Activated naive CD4-positive, alpha-beta T cell treated with anti-CD3 and anti-CD28 coated beads, Interleukin-2, amount 10 ng/mL, durations not matched to agents 7 days and 5 days (primary cell): Measurements from ENCODE around the gene RERE.
"Not testable (repeated sequence)": the region's sequence is repeated elsewhere in the genome, so short reads cannot be mapped to it uniquely, and the experiment has no call there.

Source experiments
- CTCF ChIA-PET: fragments of 350-600 bp; sonication (Branson Sonifier 250); formaldehyde crosslinking; loops from one replicate; lab custom pipeline; 2021; ENCODE audit warnings: antibody characterized with exemption; lab: Charles Lee
- DNase-seq: peaks from one replicate; pipeline ENCODE4 v3.0.0-alpha.2; 2020
- H3K27ac Mint-ChIP-seq: one replicate; pipeline ENCODE4 v1.8.0; 2021; ENCODE audit warnings: mild to moderate bottlenecking, moderate library complexity, mixed read lengths
- H3K27me3 Mint-ChIP-seq: one replicate; pipeline ENCODE4 v1.8.0; 2021; ENCODE audit warnings: mild to moderate bottlenecking, mixed read lengths
- H3K36me3 Mint-ChIP-seq: one replicate; pipeline ENCODE4 v1.8.0; 2021; ENCODE audit warnings: mixed read lengths
- H3K4me1 Mint-ChIP-seq: one replicate; pipeline ENCODE4 v1.8.0; 2021; ENCODE audit warnings: mixed read lengths
- H3K4me3 Mint-ChIP-seq: one replicate; pipeline ENCODE4 v1.8.0; 2021; ENCODE audit warnings: mild to moderate bottlenecking, moderate library complexity, mixed read lengths
- H3K9me3 Mint-ChIP-seq: one replicate; pipeline ENCODE4 v1.8.0; 2021; ENCODE audit warnings: mixed read lengths

RERE gene

DNA sequence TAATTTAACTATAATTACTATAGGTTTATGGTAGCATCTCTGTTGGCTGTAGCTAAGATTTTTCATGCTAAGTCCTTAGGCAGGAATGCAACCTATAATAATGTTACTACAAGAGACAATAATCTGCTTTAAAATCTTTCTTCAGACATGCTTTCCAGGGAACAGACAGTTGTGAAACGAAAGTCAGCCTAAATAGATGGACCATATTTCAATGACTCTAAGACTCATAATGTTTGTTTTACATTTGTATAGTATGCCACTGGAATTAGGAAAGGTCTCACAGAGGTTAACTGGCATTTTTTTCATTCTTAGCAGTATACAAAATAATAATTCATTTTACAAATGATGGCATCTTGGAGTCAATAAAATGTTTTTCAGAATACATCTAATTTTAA lies 8.1 kb downstream of the RERE start:
- Mint-ChIP-seq H3K36me3 (no peaks in the 10 kb centered on the region), H3K27ac (no peak overlapping the region), H3K27me3 (no peaks in the 10 kb centered on the region), H3K4me3 (no peak overlapping the region), H3K9me3 (no peaks in the 10 kb centered on the region), H3K4me1 (peaks cover 8% of the 10 kb centered on the region)
- CTCF ChIA-PET: no interaction called here
- DNase-seq: no peak

DNA sequence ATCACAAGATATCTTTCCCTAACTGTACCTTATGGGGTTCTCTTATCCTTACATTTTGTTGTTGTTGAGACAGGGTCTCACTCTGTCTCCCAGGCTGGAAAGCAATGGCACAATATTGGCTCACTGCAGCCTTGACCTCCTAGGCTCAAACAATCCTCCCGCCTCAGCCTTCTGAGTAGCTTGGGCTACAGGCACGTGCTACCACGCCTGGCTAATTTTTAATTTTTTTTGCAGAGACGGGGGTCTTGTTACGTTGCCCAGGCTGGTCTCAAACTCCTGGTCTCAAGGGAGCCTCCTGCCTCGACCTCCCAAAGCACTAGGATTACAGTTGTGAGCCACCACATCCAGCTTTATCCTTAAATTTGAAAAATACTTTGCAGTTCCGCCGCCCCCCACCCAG lies 10.4 kb downstream of the RERE start:
- no peaks in the 10 kb centered on the region for H3K4me1 Mint-ChIP-seq
- DNase-seq: no peak
- H3K36me3 Mint-ChIP-seq: no peaks in the 10 kb centered on the region
- H3K27ac Mint-ChIP-seq: no peak overlapping the region
- no peaks in the 10 kb centered on the region for H3K9me3 Mint-ChIP-seq
- no peaks in the 10 kb centered on the region for H3K27me3 Mint-ChIP-seq
- CTCF ChIA-PET: interaction anchor here (2.2 kb wide), 1 partner anchor 43 kb away, joined by 10 read pairs; no protein-coding TSS in a partner anchor
- no peak overlapping the region for H3K4me3 Mint-ChIP-seq

DNA sequence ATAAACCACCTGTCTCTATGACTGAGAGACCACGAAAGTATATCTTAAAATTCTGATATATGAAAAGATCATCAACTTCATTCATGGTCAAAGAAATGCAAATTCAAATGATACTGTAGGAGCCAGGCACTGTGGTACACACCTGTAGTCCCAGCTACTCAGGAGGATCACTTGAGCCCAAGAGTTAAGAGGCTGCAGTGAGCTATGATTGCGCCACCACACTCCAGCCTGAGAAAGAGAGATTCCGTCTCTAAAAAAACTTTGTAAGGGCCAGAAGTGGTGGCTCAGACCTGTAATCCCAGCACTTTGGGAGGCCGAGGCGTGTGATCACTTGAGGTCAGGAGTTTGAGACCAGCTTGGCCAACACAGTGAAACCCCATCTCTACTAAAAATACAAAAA lies 17.0 kb downstream of the RERE start:
- H3K27me3 Mint-ChIP-seq: no peaks in the 10 kb centered on the region
- no peak overlapping the region for H3K27ac Mint-ChIP-seq
- no peaks in the 10 kb centered on the region for H3K4me1 Mint-ChIP-seq
- H3K36me3 Mint-ChIP-seq: peaks cover 3% of the 10 kb centered on the region
- no peak overlapping the region for H3K4me3 Mint-ChIP-seq
- CTCF ChIA-PET: interaction anchor here (1.9 kb wide), 1 partner anchor 48 kb away, joined by 5 read pairs; no protein-coding TSS in a partner anchor
- H3K9me3 Mint-ChIP-seq: no peaks in the 10 kb centered on the region
- DNase-seq: no peak

DNA sequence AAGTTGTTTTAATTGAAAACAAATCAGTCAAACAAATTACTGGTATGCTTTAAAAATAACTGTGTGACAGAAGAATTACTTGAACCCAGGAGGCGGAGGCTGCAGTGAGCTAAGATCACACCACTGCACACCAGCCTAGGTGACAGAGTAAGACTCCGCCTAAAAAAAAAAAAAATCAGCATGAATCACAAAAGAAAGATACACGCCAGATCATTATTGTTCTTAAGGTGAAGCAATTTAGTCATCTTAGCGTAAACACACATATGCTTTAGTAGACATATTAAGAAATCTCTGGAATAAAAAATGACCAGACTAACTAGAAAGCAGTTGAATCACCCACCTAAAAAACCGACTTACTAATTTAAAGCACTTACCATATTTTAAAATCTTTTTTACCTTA lies 20.2 kb downstream of the RERE start:
- H3K4me3 Mint-ChIP-seq: no peak overlapping the region
- H3K4me1 Mint-ChIP-seq: no peaks in the 10 kb centered on the region
- peaks cover 3% of the 10 kb centered on the region for H3K36me3 Mint-ChIP-seq
- H3K9me3 Mint-ChIP-seq: no peaks in the 10 kb centered on the region
- CTCF ChIA-PET: no interaction called here
- no peak overlapping the region for H3K27ac Mint-ChIP-seq
- no peak for DNase-seq
- H3K27me3 Mint-ChIP-seq: no peaks in the 10 kb centered on the region

DNA sequence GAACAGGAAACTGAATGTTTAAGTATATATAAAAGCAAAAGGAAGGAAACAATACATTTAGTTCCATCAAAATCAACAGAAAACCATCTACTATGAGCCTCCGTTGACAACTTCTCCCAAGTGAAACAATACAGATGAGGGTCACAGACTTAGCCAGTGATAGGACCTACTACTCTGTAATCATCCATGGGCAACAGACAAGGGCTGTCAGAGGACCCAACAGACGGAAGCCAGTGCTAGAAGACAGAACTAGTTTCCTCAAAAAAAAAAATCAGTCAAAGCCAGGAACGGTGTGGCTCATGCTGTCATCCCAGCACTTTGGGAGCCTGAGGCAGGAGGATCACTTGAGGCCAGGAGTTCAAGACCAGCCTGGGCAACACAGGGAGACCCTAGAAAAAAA lies 20.6 kb downstream of the RERE start:
- H3K9me3 Mint-ChIP-seq: no peaks in the 10 kb centered on the region
- H3K27ac Mint-ChIP-seq: no peak overlapping the region
- DNase-seq: no peak
- CTCF ChIA-PET: no interaction called here
- peaks cover 3% of the 10 kb centered on the region for H3K36me3 Mint-ChIP-seq
- H3K4me1 Mint-ChIP-seq: no peaks in the 10 kb centered on the region
- H3K27me3 Mint-ChIP-seq: no peaks in the 10 kb centered on the region
- no peak overlapping the region for H3K4me3 Mint-ChIP-seq

DNA sequence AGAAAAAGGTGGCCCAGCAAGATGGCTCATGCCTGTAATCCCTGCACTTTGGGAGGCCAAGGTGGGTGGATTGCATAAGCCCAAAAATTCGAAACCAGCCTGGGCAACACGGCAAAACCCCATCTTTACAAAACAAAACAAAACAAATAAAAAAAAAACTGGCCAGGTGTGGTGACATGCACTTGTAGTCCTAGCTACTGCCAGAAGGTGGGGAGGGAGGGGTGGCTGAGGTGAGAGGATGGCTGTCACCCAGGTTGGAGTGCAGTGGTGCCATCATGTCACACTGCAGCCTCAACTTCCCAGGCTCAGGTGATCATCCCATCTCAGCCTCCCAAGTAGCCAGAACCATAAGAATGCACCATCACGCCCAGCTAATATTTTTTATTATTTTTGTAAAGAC lies 22.8 kb downstream of the RERE start:
- CTCF ChIA-PET: interaction anchor here (4.2 kb wide), 1 partner anchor 55 kb away, joined by 21 read pairs; no protein-coding TSS in a partner anchor
- no peak overlapping the region for H3K4me3 Mint-ChIP-seq
- H3K27ac Mint-ChIP-seq: no peak overlapping the region

DNA sequence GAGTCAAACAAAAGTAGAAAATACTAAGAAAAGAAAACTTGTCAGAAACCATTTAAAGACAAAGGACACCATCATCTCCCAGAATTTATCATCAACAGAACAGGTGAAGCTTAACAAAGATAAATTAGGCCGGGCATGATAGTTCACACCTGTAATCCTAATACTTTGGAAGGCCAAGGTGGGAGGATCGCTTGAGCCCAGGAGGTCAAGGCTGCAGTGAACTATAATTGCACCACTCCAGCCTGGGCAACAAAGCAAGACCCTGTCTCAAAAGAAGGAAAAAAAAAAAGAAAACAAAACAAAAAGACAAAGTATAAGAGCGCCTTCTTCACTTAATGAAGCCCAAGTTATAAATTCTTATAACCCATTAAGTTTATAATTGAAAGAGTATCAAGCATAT lies 25.6 kb downstream of the RERE start:
- H3K27ac Mint-ChIP-seq: no peak overlapping the region
- no peak for DNase-seq
- no peaks in the 10 kb centered on the region for H3K4me1 Mint-ChIP-seq
- CTCF ChIA-PET: interaction anchor here (1.4 kb wide), 1 partner anchor 13 kb away, joined by 3 read pairs; no protein-coding TSS in a partner anchor
- H3K36me3 Mint-ChIP-seq: peaks cover 1% of the 10 kb centered on the region
- no peak overlapping the region for H3K4me3 Mint-ChIP-seq
- no peaks in the 10 kb centered on the region for H3K9me3 Mint-ChIP-seq
- H3K27me3 Mint-ChIP-seq: no peaks in the 10 kb centered on the region

More for the DNA sequence above, 22.8 kb downstream of the RERE start:
- Mint-ChIP-seq H3K27me3 (no peaks in the 10 kb centered on the region), H3K4me1 (no peaks in the 10 kb centered on the region), H3K36me3 (peaks cover 3% of the 10 kb centered on the region), H3K9me3 (no peaks in the 10 kb centered on the region)
- no peak for DNase-seq

DNA sequence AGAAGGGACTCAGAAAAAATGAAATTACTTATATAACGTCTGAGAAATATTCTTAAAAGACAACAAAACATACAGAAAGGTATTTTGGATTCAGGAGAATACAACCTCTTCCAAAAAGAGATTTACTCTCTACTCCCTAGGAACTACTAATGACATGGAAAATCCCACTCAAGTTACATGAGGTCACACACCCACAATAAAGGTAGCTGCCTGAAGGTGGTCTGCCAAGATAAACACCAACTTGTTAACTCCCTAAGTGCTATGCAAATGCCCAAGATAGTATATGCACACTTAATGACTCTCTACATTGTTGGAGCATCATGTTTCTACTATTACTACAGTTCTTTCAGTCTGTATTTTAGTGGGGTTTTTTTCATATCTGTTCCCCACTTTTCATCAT lies 26.5 kb downstream of the RERE start:
- no peaks in the 10 kb centered on the region for H3K4me1 Mint-ChIP-seq
- H3K4me3 Mint-ChIP-seq: no peak overlapping the region
- H3K27me3 Mint-ChIP-seq: no peaks in the 10 kb centered on the region
- no peaks in the 10 kb centered on the region for H3K9me3 Mint-ChIP-seq
- no peaks in the 10 kb centered on the region for H3K36me3 Mint-ChIP-seq
- CTCF ChIA-PET: no interaction called here
- DNase-seq: no peak
- no peak overlapping the region for H3K27ac Mint-ChIP-seq

DNA sequence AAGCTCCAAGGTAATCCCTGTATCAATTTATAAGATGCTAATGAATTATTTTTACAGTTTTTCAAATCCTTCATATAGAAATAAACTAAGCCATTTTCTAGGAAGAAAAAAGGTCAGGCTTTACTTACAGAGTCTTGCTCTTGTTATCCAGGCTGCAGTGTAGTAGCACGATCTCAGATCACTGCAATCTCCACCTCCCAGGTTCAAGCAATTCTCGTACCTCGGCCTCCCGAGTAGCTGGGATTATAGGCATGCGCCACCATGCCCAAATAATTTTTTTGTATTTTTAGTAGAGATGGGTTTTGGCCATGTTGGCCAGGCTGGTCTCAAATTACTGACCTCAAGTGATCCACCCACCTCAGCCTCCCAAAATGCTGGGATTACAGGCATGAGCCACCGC lies 27.0 kb downstream of the RERE start:
- DNase-seq: no peak
- CTCF ChIA-PET: no interaction called here
- Mint-ChIP-seq H3K4me1 (no peaks in the 10 kb centered on the region), H3K27me3 (no peaks in the 10 kb centered on the region), H3K36me3 (no peaks in the 10 kb centered on the region), H3K9me3 (no peaks in the 10 kb centered on the region), H3K4me3 (no peak overlapping the region), H3K27ac (no peak overlapping the region)

DNA sequence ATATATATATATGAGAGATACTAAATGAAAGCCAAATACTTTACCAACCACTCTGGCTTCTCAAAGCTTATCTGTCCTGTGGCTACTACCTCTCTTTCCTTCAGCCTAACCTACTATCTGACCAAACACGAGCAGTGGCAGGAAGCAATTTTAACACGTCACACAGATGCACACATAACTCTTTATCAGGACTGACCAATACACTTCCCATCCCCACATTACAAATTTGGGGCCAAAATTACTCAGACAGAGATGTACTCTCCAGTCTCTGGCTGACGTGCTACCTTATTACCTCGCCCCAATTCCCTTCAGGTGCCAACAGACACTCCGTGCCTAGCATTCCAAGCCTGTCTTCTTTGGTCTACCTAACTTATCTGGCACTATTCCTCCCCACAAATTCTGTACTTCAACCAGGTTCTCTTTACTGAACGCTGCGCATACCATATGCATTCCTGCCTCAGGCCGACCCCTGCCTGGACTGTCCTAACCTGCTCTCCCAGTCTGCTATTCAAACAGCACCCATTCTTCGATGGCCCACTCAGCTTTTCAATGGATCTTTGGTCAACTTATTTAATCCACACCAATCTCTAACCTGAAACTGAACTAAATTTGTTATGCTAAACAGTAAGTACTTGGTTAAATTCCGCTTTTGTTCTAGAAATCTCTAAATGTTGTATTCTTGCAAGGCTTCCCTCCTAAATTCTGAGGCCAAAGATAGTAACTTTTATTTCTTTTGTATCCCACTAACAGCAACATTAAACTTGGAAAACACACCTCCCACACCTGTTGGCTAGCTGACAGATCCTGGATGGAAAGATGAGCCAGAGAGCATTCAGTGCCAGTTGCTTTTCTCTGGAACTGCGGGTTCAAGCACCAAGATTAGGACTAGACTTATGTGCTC lies 27.9 kb downstream of the RERE start:
- Mint-ChIP-seq H3K4me3 (no peak overlapping the region), H3K9me3 (no peaks in the 10 kb centered on the region), H3K36me3 (no peaks in the 10 kb centered on the region), H3K4me1 (no peaks in the 10 kb centered on the region), H3K27ac (no peak overlapping the region), H3K27me3 (no peaks in the 10 kb centered on the region)
- CTCF ChIA-PET: no interaction called here
- no peak for DNase-seq

DNA sequence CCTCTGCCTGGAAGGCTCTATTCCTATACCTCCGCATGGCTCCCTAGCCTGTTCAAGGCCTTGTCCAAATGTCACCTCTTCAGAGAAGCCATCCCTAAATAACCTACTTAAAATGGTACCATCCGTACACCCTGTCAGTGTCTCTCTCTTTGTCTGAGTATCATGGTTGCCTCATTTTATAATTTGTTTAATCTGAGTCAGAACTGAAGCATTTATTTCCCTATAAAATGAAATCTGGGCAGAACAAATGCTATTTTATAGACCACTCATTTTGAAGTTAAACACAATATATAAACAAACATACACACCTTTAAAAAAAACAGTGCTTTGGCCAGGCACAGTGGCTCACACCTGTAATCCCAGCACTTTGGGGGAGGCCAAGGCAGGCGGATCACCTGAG lies 30.2 kb downstream of the RERE start:
- no peak for DNase-seq
- Mint-ChIP-seq H3K27ac (no peak overlapping the region), H3K27me3 (no peaks in the 10 kb centered on the region), H3K4me1 (no peaks in the 10 kb centered on the region), H3K36me3 (no peaks in the 10 kb centered on the region), H3K4me3 (no peak overlapping the region), H3K9me3 (no peaks in the 10 kb centered on the region)
- CTCF ChIA-PET: no interaction called here

DNA sequence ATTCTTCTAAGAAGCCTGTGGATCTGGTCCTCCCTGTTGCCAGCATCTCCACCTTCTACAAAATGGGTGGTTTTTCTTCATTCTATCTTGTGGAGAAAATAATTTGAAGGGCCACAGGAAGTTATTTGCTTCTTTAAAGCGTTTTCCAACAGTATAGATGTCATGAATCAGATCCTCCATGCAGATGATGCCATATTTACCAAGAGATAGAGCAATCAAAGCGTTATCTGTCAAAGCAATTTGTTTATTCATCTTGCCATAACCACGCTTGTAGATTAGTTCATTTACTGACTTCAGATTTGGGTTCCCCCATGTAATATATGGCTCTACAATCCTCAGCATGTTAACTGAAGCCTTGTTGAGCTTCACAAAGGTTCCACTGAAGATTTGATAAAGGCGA lies 31.2 kb downstream of the RERE start:
- not testable (repeated sequence) for H3K27ac Mint-ChIP-seq

DNA sequence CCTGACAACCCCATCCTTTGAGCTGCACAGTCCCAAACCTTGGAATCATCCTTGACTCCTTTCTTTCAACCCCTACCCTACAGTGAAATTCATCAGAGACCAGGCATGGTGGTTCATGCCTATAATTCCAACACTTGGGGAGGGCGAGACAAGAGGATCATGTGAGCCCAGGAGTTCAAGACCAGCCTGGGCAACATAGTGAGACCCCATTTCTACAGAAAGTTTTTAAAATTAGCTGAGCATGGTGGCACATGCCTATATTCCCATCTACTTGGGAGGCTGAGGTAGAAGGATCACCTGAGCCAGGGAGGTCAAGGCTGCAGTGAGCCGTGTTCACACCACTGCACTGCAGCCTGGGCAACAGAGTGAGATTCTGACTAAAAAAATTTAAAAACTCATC lies 34.5 kb downstream of the RERE start:
- Mint-ChIP-seq H3K27ac (no peak overlapping the region), H3K4me1 (peaks cover 10% of the 10 kb centered on the region), H3K36me3 (no peaks in the 10 kb centered on the region), H3K9me3 (no peaks in the 10 kb centered on the region), H3K27me3 (no peaks in the 10 kb centered on the region), H3K4me3 (no peak overlapping the region)
- no peak for DNase-seq
- CTCF ChIA-PET: no interaction called here

More for the DNA sequence above, 31.2 kb downstream of the RERE start:
- H3K27me3 Mint-ChIP-seq, H3K4me1 Mint-ChIP-seq, H3K4me3 Mint-ChIP-seq, DNase-seq, CTCF ChIA-PET, H3K36me3 Mint-ChIP-seq, H3K9me3 Mint-ChIP-seq: not testable (repeated sequence)

DNA sequence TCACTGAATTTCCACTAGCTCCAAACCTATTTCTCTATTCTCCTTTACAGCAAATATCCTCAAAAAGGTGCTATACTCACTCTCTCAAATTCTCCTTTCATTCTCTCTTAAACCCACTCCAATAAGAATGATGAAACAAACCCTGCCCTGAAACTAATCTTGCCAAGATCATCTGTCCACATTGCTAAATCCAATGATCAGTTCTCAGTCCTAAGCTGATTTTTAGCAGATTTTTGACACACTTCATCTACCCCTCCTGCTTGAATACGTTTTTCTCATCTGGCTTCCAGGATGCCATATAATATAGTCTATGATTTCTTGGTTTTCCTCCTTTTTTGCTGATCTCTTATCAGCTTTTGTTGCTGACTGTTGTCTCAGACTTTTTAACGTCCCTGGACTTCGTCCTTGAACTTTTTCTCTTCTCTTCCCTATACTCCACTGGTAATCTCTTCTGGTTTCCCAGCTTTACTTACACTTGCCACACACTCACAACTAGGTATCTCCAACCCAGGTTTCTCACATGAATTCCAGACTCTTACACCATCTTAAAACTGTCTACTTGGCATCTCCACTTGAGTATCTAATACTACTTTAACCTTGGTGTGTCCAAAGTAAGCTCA lies 35.3 kb downstream of the RERE start:
- Mint-ChIP-seq H3K36me3 (no peaks in the 10 kb centered on the region), H3K4me1 (peaks cover 10% of the 10 kb centered on the region), H3K27ac (no peak overlapping the region), H3K4me3 (no peak overlapping the region), H3K9me3 (no peaks in the 10 kb centered on the region), H3K27me3 (no peaks in the 10 kb centered on the region)
- no peak for DNase-seq
- CTCF ChIA-PET: no interaction called here

DNA sequence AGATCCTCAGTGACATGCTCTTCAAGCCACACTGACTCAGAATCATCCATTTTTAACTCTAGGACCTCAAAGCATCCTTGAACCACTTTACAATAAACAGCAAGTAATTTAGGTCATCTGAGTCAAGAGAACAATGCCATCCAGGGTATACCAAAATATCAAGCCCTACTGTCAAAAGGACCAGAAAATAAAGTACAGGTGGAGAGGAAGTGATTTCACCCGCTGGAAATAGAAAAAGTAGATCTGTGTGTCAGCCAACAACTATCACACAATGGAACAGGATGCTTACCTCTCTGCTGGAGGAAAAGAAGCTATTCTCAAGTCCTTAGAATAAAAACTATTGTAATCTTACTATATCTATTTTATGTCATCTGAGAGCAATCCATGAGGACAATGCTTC lies 37.0 kb downstream of the RERE start:
- Mint-ChIP-seq H3K27me3 (no peaks in the 10 kb centered on the region), H3K36me3 (no peaks in the 10 kb centered on the region), H3K9me3 (no peaks in the 10 kb centered on the region), H3K4me3 (no peak overlapping the region), H3K27ac (no peak overlapping the region), H3K4me1 (peaks cover 10% of the 10 kb centered on the region)
- CTCF ChIA-PET: interaction anchor here (0.7 to 0.9 kb wide), 2 partner anchors 68 to 270 kb away, joined by 3 read pairs; no protein-coding TSS in a partner anchor
- DNase-seq: no peak
